Endometrial microvascular endothelial cells (primary cell): Measurements from ENCODE around the gene GBX1. TPM values are rescaled to one million over a fixed set of nuclear protein-coding genes. Genes with fewer than 3 reads are reported as not detected.

Experiments used
- in situ Hi-C: cut with HindIII; loops from 2 replicates; pipeline ENCODE4 v1.10.0; 2017; ENCODE audit warnings: low sequenced_read_pairs, low pct_unique_long_range_greater_than_20kb; ENCODE audit errors: inconsistent ontology term
- total RNA-seq: library from RNA; depleted of rRNA; stranded (reverse); fragments of >200 nt; gene quantifications from one replicate; pipeline ENCODE4 v1.2.3, GENCODE V29; 2015; ENCODE audit errors: inconsistent ontology term

GBX1 gene
- total RNA-seq, 1 donor from 2014 or later, result not detected

GRCh38 chr7:151195616-151196450, 28.3 kb upstream of the GBX1 start:
- in situ Hi-C loops, result no loop called here

GRCh38 chr7:151194188-151194587, 26.7 kb upstream of the GBX1 start:
- in situ Hi-C loops, result no loop called here

- in situ Hi-C loops, result no loop called here
Measured at GRCh38 chr7:151193203-151193978, 25.9 kb upstream of the GBX1 start.

- in situ Hi-C loops, result no loop called here
Measured at GRCh38 chr7:151192002-151192539, 24.6 kb upstream of the GBX1 start.

GRCh38 chr7:151191544-151191943, 24.1 kb upstream of the GBX1 start:
- in situ Hi-C loops, result no loop called here

GRCh38 chr7:151189038-151189437, 21.5 kb upstream of the GBX1 start:
- in situ Hi-C loops, result no loop called here

- in situ Hi-C loops, result no loop called here
Measured at GRCh38 chr7:151188252-151188542, 20.7 kb upstream of the GBX1 start.

- in situ Hi-C loops, result no loop called here
Measured at GRCh38 chr7:151187409-151188251, 20.1 kb upstream of the GBX1 start.

- in situ Hi-C loops, result no loop called here
Measured at GRCh38 chr7:151186640-151187408, 19.3 kb upstream of the GBX1 start, which contains the start of gene ASB10. Gene ASB10 (minus strand): TSS chr7:151187250. CDS start chr7:151187130, 120 bp downstream.

GRCh38 chr7:151185762-151186639, 18.5 kb upstream of the GBX1 start:
- in situ Hi-C loops, result no loop called here

GRCh38 chr7:151181011-151181431, 13.5 kb upstream of the GBX1 start:
- in situ Hi-C loops, result no loop called here

- in situ Hi-C loops, result no loop called here
Measured at GRCh38 chr7:151179946-151180345, 12.5 kb upstream of the GBX1 start.

- in situ Hi-C loops, result no loop called here
Measured at GRCh38 chr7:151179287-151179860, 11.9 kb upstream of the GBX1 start.

- in situ Hi-C loops, result no loop called here
Measured at GRCh38 chr7:151178831-151179230, 11.3 kb upstream of the GBX1 start.

- in situ Hi-C loops, result no loop called here
Measured at GRCh38 chr7:151178236-151178635, 10.7 kb upstream of the GBX1 start.

GRCh38 chr7:151177310-151177709, 9.8 kb upstream of the GBX1 start:
- in situ Hi-C loops, result no loop called here

- in situ Hi-C loops, result no loop called here
Measured at GRCh38 chr7:151176401-151176800, 8.9 kb upstream of the GBX1 start.
